SW 1271 (cell line): ENCODE results near the gene MDFIC.

Experiments used
- DNase-seq, 2 experiments: peaks; one replicate each; lab custom pipeline; 2025; lab: John Stamatoyannopoulos, UW

MDFIC gene

GRCh38 chr7:114953724-114954123 lies 31.8 kb downstream of the MDFIC start:
- DNase-seq: peak in 1 of 2 experiments; percentile 5

GRCh38 chr7:114956702-114957101 lies 34.8 kb downstream of the MDFIC start:
- no peak for DNase-seq

- DNase-seq: no peak
Observed at GRCh38 chr7:114957444-114957843, 35.5 kb downstream of the MDFIC start.

- DNase-seq: no peak
Observed at GRCh38 chr7:114959931-114960330, 38.0 kb downstream of the MDFIC start.

- DNase-seq: no peak
Observed at GRCh38 chr7:114962441-114962840, 40.5 kb downstream of the MDFIC start.

GRCh38 chr7:114966156-114966555 lies 44.3 kb downstream of the MDFIC start:
- no peak for DNase-seq

- no peak for DNase-seq
Observed at GRCh38 chr7:114969096-114969495, 47.2 kb downstream of the MDFIC start.

GRCh38 chr7:114970308-114970707 lies 48.4 kb downstream of the MDFIC start:
- no peak for DNase-seq

- DNase-seq: no peak
Observed at GRCh38 chr7:114970732-114971131, 48.8 kb downstream of the MDFIC start.

GRCh38 chr7:114972567-114972966 lies 50.7 kb downstream of the MDFIC start:
- no peak for DNase-seq

GRCh38 chr7:114973147-114973546 lies 51.3 kb downstream of the MDFIC start:
- no peak for DNase-seq

- DNase-seq: no peak
Observed at GRCh38 chr7:114975401-114975800, 53.5 kb downstream of the MDFIC start.

- no peak for DNase-seq
Observed at GRCh38 chr7:114976666-114977065, 54.8 kb downstream of the MDFIC start.

- DNase-seq: no peak
Observed at GRCh38 chr7:114977277-114977676, 55.4 kb downstream of the MDFIC start.

- no peak for DNase-seq
Observed at GRCh38 chr7:114979388-114979787, 57.5 kb downstream of the MDFIC start.

- no peak for DNase-seq
Observed at GRCh38 chr7:114979803-114980507, 58.1 kb downstream of the MDFIC start.

GRCh38 chr7:114981323-114981722 lies 59.4 kb downstream of the MDFIC start:
- DNase-seq: no peak

- no peak for DNase-seq
Observed at GRCh38 chr7:114985116-114985715, 63.3 kb downstream of the MDFIC start.

GRCh38 chr7:114986190-114987180 lies 64.6 kb downstream of the MDFIC start:
- no peak for DNase-seq

- no peak for DNase-seq
Observed at GRCh38 chr7:114988026-114988425, 66.1 kb downstream of the MDFIC start.

GRCh38 chr7:114988755-114989375 lies 67.0 kb downstream of the MDFIC start:
- no peak for DNase-seq

GRCh38 chr7:114989531-114989930 lies 67.6 kb downstream of the MDFIC start:
- DNase-seq: no peak
